DND-41 (cell line): ENCODE data around the gene ZNF212.

Experiments
- ATAC-seq: fragments of 200-7000 bp; cut with Tn5 transposase; 3 replicates; pipeline ENCODE4 v1.9.1; 2021; ENCODE audit warnings: low read depth; ENCODE audit not compliant: insufficient read depth
- DNase-seq: peaks from one replicate; pipeline ENCODE4 v3.0.0-alpha.2; 2020
- H2AFZ ChIP-seq: 2 replicates; pipeline ENCODE4 v1.6.0; 2012; ENCODE audit warnings: low read depth, low read length
- H3K27ac ChIP-seq: 2 replicates; pipeline ENCODE4 v1.5.1; 2012; ENCODE audit warnings: low read length, inconsistent platforms
- H3K27me3 ChIP-seq: fragments of 200-600 bp; sonication (generic); 2 replicates; pipeline ENCODE4 v1.6.0; 2012; ENCODE audit warnings: low read length, mild to moderate bottlenecking, inconsistent platforms; ENCODE audit not compliant: insufficient read depth, poor library complexity
- H3K36me3 ChIP-seq: 2 replicates; pipeline ENCODE4 v1.5.1; 2012; ENCODE audit warnings: low read length, inconsistent platforms; ENCODE audit not compliant: insufficient read depth
- H3K4me1 ChIP-seq: 2 replicates; pipeline ENCODE4 v1.5.1; 2012; ENCODE audit warnings: mild to moderate bottlenecking, low read length; ENCODE audit not compliant: insufficient read depth
- H3K4me2 ChIP-seq: 2 replicates; pipeline ENCODE4 v1.6.0; 2012; ENCODE audit warnings: mild to moderate bottlenecking, moderate library complexity, low read length, inconsistent platforms; ENCODE audit not compliant: insufficient read depth
- H3K4me3 ChIP-seq, 2 experiments: fragments of 200-600 bp in 1 of 2; shearing (Covaris generic) in 1 of 2; 2 replicates each; pipeline ENCODE4 v1.5.1; 2012 to 2016; ENCODE audit warnings: inconsistent platforms in 2 of 2, low read length in 2 of 2, mild to moderate bottlenecking in 2 of 2, low read depth in 1 of 2, moderate library complexity in 1 of 2
- H3K79me2 ChIP-seq: 2 replicates; pipeline ENCODE4 v1.6.0; 2012; ENCODE audit warnings: low read length, inconsistent platforms; ENCODE audit not compliant: insufficient read depth
- H3K9ac ChIP-seq: 2 replicates; pipeline ENCODE4 v1.6.0; 2012; ENCODE audit warnings: low read depth, mild to moderate bottlenecking, inconsistent platforms, low read length, moderate library complexity
- H3K9me3 ChIP-seq: 2 replicates; pipeline ENCODE4 v1.5.1; 2012; ENCODE audit warnings: low read length, moderate library complexity, mild to moderate bottlenecking, inconsistent platforms; ENCODE audit not compliant: insufficient read depth, severe bottlenecking
- H4K20me1 ChIP-seq: 2 replicates; pipeline ENCODE4 v1.6.0; 2012; ENCODE audit warnings: low read length; ENCODE audit not compliant: insufficient read depth
- EZH2 ChIP-seq: IDR thresholded peaks from 3 replicates; pipeline ENCODE4 v1.6.1; 2012; ENCODE audit warnings: borderline replicate concordance, low read depth, mild to moderate bottlenecking, moderate library complexity, low read length, inconsistent platforms; ENCODE audit not compliant: severe bottlenecking
- TF ChIP-seq, protein P1 (sequence below): IDR thresholded peaks from 2 replicates; pipeline ENCODE4 v1.5.1; 2012; ENCODE audit warnings: borderline replicate concordance, low read length, moderate library complexity, mild to moderate bottlenecking; ENCODE audit not compliant: poor library complexity, severe bottlenecking; ENCODE audit errors: extremely low read depth

Gene ZNF212

DNA sequence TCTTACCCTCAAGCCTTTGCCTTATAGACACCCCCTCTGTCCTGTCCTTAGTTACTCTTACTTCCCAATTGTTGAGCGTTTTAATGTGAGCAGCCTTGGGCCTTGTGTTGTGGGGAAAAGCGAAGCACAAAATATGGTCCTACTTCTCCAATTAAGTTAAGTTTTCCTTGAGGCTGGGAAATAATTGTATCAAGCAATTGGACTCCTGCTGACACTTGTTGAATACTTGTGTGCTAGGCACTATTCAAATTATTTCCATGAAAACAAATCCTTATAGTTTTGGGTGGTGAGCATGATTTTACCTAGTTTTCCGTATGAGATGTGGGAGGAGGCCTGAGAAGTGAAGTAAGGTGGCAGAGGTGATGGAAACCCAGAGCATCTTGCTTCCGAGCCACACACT lies 17.1 kb downstream of the ZNF212 start:
- peaks cover 7% of the 10 kb centered on the region for H3K4me1 ChIP-seq
- no peaks in the 10 kb centered on the region for H3K27me3 ChIP-seq
- H4K20me1 ChIP-seq, result peaks cover 9% of the 10 kb centered on the region; the same call in 1 of the 2 replicates
- H3K27ac ChIP-seq, result no peak overlapping the region
- H3K4me3 ChIP-seq, result no peak overlapping the region
- H3K79me2 ChIP-seq, result no peaks in the 10 kb centered on the region
- H3K4me2 ChIP-seq, result no peak overlapping the region
- H2AFZ ChIP-seq, result no peak overlapping the region
- no peak overlapping the region for H3K9ac ChIP-seq
- peaks cover 44% of the 10 kb centered on the region for H3K36me3 ChIP-seq
- no peak for TF ChIP-seq EZH2
- TF ChIP-seq, protein P1, sequence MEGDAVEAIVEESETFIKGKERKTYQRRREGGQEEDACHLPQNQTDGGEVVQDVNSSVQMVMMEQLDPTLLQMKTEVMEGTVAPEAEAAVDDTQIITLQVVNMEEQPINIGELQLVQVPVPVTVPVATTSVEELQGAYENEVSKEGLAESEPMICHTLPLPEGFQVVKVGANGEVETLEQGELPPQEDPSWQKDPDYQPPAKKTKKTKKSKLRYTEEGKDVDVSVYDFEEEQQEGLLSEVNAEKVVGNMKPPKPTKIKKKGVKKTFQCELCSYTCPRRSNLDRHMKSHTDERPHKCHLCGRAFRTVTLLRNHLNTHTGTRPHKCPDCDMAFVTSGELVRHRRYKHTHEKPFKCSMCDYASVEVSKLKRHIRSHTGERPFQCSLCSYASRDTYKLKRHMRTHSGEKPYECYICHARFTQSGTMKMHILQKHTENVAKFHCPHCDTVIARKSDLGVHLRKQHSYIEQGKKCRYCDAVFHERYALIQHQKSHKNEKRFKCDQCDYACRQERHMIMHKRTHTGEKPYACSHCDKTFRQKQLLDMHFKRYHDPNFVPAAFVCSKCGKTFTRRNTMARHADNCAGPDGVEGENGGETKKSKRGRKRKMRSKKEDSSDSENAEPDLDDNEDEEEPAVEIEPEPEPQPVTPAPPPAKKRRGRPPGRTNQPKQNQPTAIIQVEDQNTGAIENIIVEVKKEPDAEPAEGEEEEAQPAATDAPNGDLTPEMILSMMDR, result no peak
- no peak for ATAC-seq
- no peaks in the 10 kb centered on the region for H3K9me3 ChIP-seq
- DNase-seq, result no peak

DNA sequence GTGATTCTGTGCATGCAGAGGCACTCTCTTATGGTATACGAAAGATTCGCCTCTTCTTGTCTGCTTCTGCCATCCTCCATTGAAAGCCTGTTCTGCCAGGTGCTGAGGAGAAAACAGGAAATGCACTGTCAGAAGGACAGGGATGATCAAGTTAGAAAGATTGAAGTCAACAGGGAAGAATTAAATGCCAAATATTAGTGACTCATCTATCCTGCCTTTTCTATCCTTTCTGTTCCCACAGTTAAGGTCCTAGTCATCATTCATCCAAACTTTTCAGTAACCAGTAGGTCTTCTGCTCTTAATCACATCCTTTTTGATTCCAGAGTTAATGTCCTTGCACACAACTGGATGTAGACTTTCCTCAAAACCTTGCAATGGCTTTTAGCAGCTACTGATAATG lies 17.7 kb downstream of the ZNF212 start:
- Histone ChIP-seq H3K4me2 (no peak overlapping the region), H3K27me3 (no peaks in the 10 kb centered on the region), H4K20me1 (peaks cover 8% of the 10 kb centered on the region; the same call in 1 of the 2 replicates), H2AFZ (no peak overlapping the region), H3K79me2 (no peaks in the 10 kb centered on the region), H3K4me1 (peaks cover 13% of the 10 kb centered on the region), H3K36me3 (peaks cover 38% of the 10 kb centered on the region), H3K27ac (no peak overlapping the region), H3K9me3 (no peaks in the 10 kb centered on the region), H3K9ac (no peak overlapping the region), H3K4me3 (no peak overlapping the region)
- ATAC-seq, result no peak
- TF ChIP-seq, protein P1, result no peak
- TF ChIP-seq EZH2, result no peak
- DNase-seq, result no peak

DNA sequence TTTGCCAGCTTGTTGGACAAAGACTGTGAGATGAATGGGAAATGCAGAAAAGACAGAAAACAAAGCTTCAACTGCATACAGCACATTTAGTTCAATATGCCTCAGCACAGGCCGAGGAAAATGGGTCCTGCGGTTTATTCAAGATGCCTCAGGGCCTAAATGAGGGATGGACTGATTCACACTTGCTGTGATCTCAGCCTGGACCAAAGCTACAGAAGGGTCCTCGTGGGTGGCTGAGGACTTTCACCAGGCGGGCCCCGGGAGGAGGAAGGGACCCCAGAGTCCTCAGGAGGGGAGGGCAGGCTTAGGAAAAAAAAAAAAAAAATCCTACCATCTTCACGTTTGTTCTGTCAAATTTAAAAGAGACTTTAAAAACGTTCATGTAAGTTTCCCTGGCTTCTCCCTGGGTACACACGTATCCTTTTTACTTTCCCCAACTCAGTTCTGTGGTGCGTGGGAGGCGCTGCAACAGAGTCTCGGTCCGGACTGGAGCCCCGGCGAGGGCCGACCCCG lies 21.9 kb downstream of the ZNF212 start:
- peak; percentile 3; the same call in 1 of the 3 replicates for ATAC-seq
- Histone ChIP-seq H3K27ac (peak overlapping the region; percentile 49), H4K20me1 (no peaks in the 10 kb centered on the region)

More for the DNA sequence above, 21.9 kb downstream of the ZNF212 start:
- Histone ChIP-seq H3K9me3 (no peaks in the 10 kb centered on the region), H3K4me3 (peak overlapping the region; percentile 9 to 54; a peak in 3 of 4 replicates), H3K4me2 (peak overlapping the region; percentile 72), H2AFZ (peak overlapping the region; percentile 95), H3K4me1 (peaks cover 21% of the 10 kb centered on the region), H3K27me3 (no peaks in the 10 kb centered on the region), H3K9ac (peak overlapping the region; percentile 64), H3K79me2 (no peaks in the 10 kb centered on the region), H3K36me3 (peaks cover 3% of the 10 kb centered on the region; the same call in 1 of the 2 replicates)
- DNase-seq, result no peak
- no peak for TF ChIP-seq EZH2
- TF ChIP-seq, protein P1, result no peak
